ENCODE measurements around the gene BIRC7. TPM values are rescaled to one million over a fixed set of nuclear protein-coding genes. Genes with fewer than 3 reads are reported as not detected.

The BIRC7 gene
- total RNA-seq, 2 experiments from 2014 or later: 5.1 to 5.3 TPM

DNA sequence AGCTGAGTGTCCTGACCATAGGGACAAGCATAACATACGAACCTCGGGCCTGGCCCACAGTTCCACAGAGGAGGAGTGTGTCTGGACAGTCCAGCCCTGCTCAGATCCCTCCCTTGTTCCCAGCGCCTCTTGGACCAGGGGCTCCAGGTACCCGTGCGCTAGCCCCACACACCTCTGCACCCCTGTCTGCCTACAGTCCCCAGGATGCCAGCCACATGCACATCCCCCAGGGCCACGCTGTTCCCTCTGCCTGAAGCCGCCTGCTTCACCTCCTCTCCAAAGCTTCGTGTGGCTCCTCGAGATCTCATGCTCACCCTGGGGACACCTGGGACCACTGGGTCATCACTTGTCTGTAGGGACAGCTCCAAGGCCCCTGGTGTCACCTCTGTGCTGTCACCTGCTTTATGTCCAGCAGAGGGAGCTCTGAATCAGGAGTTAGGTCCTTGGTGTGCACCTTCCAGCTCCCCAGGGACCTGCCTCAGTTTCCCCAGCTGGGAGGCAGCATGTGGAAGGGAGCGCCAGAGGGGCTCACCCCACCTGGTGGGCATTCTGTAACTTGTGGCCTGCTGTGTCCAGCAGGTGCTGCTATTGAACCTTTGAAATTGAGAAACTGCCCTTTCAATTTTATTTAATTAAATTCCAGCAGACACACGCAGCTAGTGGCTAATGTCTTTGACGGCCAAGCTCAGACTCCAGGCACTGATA, 12.4 kb upstream of the BIRC7 start:
- ATAC-seq: peak; percentile 80
- H3K4me3 Mint-ChIP-seq: no peak overlapping the region
- no peaks in the 10 kb centered on the region for H3K36me3 Mint-ChIP-seq (ENCODE audit: low read depth)
- peak; percentile 68 for DNase-seq
- H3K27ac Mint-ChIP-seq: no peak overlapping the region
- intact Hi-C loops (cut with micrococcal nuclease): loop anchor here (2.0 to 10.0 kb wide), 2 partner anchors 70 to 162 kb away; partner anchors contain the start of gene COL20A1
- no peaks in the 10 kb centered on the region for H3K9me3 Mint-ChIP-seq
- peak; percentile 97 for TF ChIP-seq CTCF (IDR thresholded peaks at IDR 0.05)
- POLR2A ChIA-PET: interaction anchor here (1.1 to 2.9 kb wide), 2 partner anchors 8 to 67 kb away, joined by 4 to 9 read pairs; partner anchors contain the start of gene YTHDF1
- CTCF ChIA-PET: interaction anchor here (0.6 to 5.2 kb wide), 43 partner anchors 11 to 1051 kb away, joined by 3 to 95 read pairs (median 6); partner anchors contain the start of genes ARFGAP1, BIRC7, COL20A1 and NKAIN4
- H3K27me3 Mint-ChIP-seq: no peaks in the 10 kb centered on the region
- no peaks in the 10 kb centered on the region for H3K4me1 Mint-ChIP-seq (ENCODE audit: low read depth)

DNA sequence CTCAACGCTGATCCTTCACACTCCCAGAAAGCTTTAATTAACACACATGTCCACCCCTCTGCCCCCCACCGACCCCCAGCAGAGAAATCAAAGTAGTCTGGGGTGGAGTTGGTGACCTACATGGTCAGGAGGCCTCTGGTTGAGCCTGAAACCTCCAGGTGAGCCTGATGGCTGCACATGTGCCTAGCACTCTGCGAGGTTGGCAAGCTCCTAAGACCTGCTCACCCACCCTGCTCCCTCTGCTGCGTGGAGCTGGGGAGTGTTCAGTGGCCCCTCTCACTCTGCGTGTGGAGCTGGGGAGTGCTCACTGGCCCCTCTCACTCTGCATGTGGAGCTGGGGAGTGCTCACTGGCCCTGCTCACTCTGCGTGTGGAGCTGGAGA, 11.9 kb upstream of the BIRC7 start:
- no peaks in the 10 kb centered on the region for H3K36me3 Mint-ChIP-seq (ENCODE audit: low read depth)
- no peak for DNase-seq
- intact Hi-C loops (cut with micrococcal nuclease): loop anchor here (2.0 to 10.0 kb wide), 2 partner anchors 69 to 161 kb away; partner anchors contain the start of gene COL20A1
- POLR2A ChIA-PET: interaction anchor here (1.1 to 2.9 kb wide), 2 partner anchors 8 to 67 kb away, joined by 4 to 9 read pairs; partner anchors contain the start of gene YTHDF1
- no peak for ATAC-seq
- no peak overlapping the region for H3K27ac Mint-ChIP-seq
- H3K4me1 Mint-ChIP-seq (ENCODE audit: low read depth): no peaks in the 10 kb centered on the region
- no peaks in the 10 kb centered on the region for H3K27me3 Mint-ChIP-seq
- H3K4me3 Mint-ChIP-seq: no peak overlapping the region
- CTCF ChIA-PET: interaction anchor here (0.7 to 5.2 kb wide), 40 partner anchors 12 to 1051 kb away, joined by 3 to 95 read pairs (median 6); partner anchors contain the start of genes ARFGAP1, BIRC7, COL20A1 and NKAIN4
- H3K9me3 Mint-ChIP-seq: no peaks in the 10 kb centered on the region
- no peak for TF ChIP-seq CTCF (IDR thresholded peaks at IDR 0.05)

DNA sequence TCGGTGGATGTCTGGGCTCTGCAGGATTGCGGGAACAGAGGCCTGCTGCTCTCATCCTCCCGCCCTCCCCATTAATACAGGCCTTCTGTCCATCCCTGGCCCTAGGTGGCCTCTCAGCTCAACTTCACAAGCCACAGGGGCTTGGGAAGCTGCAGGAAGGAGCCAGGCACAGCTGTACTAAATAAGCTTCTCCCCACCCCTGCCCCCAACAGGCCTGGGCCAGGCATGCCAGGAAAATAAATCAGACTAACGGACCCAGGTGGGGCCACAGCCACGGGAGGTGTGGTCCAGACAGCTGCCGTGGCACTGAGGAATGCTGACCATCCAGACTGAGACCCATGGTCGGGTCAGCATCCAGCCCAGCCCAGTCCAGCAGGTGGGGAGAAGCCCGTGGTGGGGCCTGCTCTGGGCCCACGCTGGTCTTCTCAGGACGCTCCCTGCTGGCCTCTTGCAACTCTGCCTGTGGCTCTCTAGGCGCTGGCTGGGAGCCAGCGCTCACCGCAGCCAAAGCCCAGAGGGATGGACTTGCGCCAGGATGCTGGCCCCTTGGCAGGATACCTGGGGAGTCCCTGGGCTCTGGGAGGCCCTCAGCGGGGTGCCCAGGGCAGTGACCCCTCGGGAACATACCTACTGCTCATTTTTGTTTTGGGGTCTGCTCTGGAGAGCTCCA, 11.2 kb upstream of the BIRC7 start:
- Mint-ChIP-seq H3K4me1 (ENCODE audit: low read depth) (no peaks in the 10 kb centered on the region), H3K27ac (no peak overlapping the region), H3K27me3 (peaks cover 6% of the 10 kb centered on the region), H3K9me3 (no peaks in the 10 kb centered on the region), H3K4me3 (no peak overlapping the region), H3K36me3 (ENCODE audit: low read depth) (no peaks in the 10 kb centered on the region)
- TF ChIP-seq CTCF (IDR thresholded peaks at IDR 0.05): no peak
- no peak for ATAC-seq
- intact Hi-C loops (cut with micrococcal nuclease): loop anchor here (10.0 kb wide), 1 partner anchor 160 kb away; no protein-coding TSS in a partner anchor
- DNase-seq: no peak
- CTCF ChIA-PET: interaction anchor here (0.7 to 5.2 kb wide), 27 partner anchors 11 to 210 kb away, joined by 3 to 95 read pairs (median 10); partner anchors contain the start of genes ARFGAP1, BIRC7, COL20A1 and YTHDF1
- POLR2A ChIA-PET: interaction anchor here (1.1 to 2.9 kb wide), 2 partner anchors 9 to 19 kb away, joined by 4 to 9 read pairs; partner anchors contain the start of gene YTHDF1

DNA sequence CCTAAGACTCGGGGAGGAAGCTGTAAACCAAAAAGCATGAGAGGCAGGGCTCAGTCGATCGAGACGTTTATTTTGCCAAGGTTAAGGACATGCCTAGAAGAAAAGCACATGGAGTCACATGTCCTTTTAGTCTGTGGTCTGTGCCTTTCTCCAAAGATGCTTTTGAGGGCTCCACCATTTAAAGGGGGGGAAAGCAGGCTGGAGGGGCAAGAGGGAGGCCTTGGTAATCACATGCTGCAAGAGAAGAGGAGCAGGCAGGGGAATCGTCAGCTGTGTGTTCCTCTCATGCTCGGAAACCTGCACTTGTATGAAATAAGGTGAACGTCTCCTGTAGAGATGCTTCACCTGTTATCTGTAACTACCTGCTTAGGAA, 10.6 kb upstream of the BIRC7 start:
- CTCF ChIA-PET: interaction anchor here (0.7 to 5.2 kb wide), 10 partner anchors 11 to 156 kb away, joined by 3 to 95 read pairs (median 12); partner anchors contain the start of genes BIRC7, COL20A1 and YTHDF1
- ATAC-seq: no peak
- POLR2A ChIA-PET: interaction anchor here (1.1 to 2.9 kb wide), 2 partner anchors 10 to 19 kb away, joined by 4 to 9 read pairs; partner anchors contain the start of gene YTHDF1

More for the DNA sequence above, 10.6 kb upstream of the BIRC7 start:
- no peak for TF ChIP-seq CTCF (IDR thresholded peaks at IDR 0.05)
- H3K36me3 Mint-ChIP-seq (ENCODE audit: low read depth): no peaks in the 10 kb centered on the region
- peaks cover 11% of the 10 kb centered on the region for H3K27me3 Mint-ChIP-seq
- H3K4me1 Mint-ChIP-seq (ENCODE audit: low read depth): no peaks in the 10 kb centered on the region
- H3K27ac Mint-ChIP-seq: no peak overlapping the region
- DNase-seq: no peak
- H3K9me3 Mint-ChIP-seq: no peaks in the 10 kb centered on the region
- no peak overlapping the region for H3K4me3 Mint-ChIP-seq
- intact Hi-C loops (cut with micrococcal nuclease): loop anchor here (10.0 kb wide), 1 partner anchor 160 kb away; no protein-coding TSS in a partner anchor

Measured in activated CD8-positive, alpha-beta T cell treated with anti-CD3 and anti-CD28 coated beads for 36 hours (primary cell).